Tibial nerve (tissue), 4 donors: ENCODE measurements around the gene PPM1H.

Source experiments
- EP300 ChIP-seq, 2 donors: sonication (generic); formaldehyde crosslinking; IDR thresholded peaks; one replicate each; pipeline ENCODE4 v1.6.1; 2017; ENCODE audit warnings: antibody characterized with exemption in 2 of 2, mild to moderate bottlenecking in 1 of 2
- TF ChIP-seq, protein P1 (sequence below), 5 experiments: fragments of 200-600 bp in 3 of 5; fragments of 450-650 bp in 2 of 5; sonication (generic) in 3 of 5; IDR thresholded peaks; one replicate each; pipeline ENCODE4 v1.5.1; 2016 to 2019; ENCODE audit warnings: antibody characterized with exemption in 5 of 5, mild to moderate bottlenecking in 3 of 5, moderate library complexity in 2 of 5

- TF ChIP-seq, protein P1, sequence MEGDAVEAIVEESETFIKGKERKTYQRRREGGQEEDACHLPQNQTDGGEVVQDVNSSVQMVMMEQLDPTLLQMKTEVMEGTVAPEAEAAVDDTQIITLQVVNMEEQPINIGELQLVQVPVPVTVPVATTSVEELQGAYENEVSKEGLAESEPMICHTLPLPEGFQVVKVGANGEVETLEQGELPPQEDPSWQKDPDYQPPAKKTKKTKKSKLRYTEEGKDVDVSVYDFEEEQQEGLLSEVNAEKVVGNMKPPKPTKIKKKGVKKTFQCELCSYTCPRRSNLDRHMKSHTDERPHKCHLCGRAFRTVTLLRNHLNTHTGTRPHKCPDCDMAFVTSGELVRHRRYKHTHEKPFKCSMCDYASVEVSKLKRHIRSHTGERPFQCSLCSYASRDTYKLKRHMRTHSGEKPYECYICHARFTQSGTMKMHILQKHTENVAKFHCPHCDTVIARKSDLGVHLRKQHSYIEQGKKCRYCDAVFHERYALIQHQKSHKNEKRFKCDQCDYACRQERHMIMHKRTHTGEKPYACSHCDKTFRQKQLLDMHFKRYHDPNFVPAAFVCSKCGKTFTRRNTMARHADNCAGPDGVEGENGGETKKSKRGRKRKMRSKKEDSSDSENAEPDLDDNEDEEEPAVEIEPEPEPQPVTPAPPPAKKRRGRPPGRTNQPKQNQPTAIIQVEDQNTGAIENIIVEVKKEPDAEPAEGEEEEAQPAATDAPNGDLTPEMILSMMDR (IDR thresholded peaks at IDR 0.05): no peak
- no peak for TF ChIP-seq EP300 (IDR thresholded peaks at IDR 0.05)
Measured at GRCh38 chr12:62806893-62807292, 128.1 kb downstream of the PPM1H start.
